CMK (cell line): Measurements from ENCODE around the gene BBC3.

Experiments
- DNase-seq: peaks from one replicate; pipeline ENCODE4 v3.0.0-alpha.2; 2010; ENCODE audit warnings: low read depth

BBC3 gene

DNA sequence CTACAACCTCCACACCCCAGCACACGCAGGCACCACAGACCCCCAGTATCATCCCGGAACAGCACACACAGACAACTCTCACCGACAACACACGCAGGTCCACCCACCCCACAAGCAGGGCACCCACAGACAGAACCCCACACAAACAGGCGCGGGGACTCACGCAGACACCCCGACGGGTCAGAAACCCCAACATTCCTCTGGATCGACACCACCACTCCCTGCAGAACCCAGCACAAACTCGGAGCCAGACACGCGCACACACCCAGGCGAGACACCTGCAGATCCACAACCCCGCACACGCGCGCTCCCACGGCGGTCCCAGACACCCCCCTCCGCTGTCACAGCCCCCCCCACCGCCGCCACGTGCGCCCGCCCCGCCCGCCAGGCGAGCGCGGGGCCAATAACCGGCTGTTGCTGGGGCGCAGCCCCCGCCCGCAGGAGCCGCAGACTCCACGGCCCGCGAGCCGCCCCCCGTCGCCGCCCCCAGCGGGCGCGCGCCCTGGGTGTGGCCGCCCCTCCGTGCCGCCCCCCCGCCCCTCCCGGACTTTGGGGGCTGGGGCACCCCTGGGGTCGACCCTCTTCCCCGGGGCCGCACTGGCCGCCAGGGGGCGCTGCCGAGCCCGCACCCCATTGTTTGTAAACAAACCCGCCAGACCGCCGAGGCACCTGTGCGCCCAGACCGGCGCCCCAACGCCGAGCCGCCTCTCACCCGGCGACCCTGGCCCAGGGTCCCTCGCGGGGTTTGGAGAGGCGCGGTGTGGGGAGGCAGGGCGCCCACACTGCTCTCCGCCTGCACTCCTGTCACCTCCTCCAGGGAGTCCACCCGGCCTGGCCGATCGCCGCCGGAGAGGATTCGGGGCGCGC lies 712 bp downstream of the BBC3 start:
- DNase-seq = peak; percentile 72

DNA sequence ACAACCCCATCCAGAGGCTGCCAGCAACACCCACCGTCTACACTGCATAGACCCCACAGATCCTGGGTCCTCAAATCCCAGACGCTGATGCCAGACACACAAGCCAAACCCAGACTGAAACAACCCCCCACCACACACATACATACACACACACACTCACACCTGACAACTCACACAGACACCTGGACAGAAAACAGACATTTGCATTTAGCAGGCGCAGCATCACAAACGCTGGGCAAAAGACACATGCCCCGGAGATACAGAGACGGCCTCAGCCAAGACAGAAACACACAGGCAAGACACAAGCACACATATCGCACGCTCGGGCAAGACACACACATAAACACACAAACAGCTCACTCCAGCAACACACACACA lies 1.3 kb downstream of the BBC3 start:
- no peak for DNase-seq

DNA sequence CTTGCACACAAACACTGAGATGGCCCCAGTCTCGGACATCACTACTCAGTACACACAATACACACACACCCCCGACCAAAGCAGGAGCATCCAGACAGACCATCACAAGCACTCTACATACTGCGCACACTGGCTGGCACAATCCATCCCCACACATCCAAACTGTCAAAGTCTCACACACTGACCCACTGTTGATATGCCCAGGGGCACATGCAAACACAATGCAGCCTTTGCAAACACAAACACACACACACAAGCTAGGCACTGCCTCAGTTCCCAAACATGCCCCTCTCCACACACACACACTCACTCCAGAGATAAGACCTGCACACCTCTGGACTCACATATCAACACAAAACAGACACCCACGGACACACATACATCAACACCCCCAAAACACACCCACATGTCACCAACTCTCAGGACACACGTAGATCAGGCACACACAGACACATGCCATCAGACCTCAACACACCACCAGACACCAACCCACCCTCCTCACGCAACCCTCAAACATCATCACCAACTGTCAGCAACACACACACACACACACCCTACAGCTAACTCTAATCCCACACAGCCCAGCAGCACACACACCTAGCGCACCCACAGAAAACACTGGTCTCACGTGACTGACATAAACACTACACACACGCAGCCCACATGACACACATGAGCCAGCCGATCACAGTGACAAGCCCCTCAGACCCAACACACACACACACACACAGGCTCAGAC lies 1.9 kb downstream of the BBC3 start:
- peak; percentile 61 for DNase-seq

DNA sequence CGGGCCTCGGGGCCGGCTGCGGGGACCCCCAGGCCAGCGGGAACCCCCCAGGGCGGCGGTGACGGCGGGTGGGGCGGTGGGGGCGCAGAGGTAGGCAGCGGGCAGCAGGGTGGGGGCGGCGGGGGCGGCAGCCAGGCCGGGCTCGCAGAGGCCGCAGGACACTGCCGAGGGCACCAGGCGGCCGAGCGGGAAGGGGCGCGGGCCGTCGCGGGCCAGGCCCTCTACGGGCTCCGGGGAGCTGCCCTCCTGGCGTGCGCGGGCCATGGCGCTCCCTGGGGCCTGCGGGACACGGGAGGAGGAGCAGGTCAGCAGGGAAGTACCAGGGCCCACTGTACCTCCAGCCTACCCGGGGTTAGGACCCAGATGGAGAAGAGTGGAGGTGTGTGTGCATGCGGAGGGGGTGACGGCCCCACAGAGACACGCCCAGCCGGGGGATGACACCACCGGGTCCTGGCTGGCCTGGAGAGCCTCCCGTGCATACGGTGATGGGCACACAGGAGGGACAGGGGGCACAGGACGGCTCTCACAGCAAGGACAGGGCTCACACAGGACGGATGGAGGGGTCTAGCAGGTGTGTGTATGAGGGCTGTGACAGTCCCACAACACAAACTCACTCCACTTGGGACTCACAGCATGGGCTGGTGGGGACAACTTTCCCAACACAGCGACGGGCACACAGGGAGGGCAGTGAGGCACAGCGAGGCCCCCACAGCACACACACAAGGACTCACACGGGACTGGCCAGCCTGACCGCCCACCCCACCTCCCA lies 2.6 kb downstream of the BBC3 start:
- peak; percentile 39 for DNase-seq

DNA sequence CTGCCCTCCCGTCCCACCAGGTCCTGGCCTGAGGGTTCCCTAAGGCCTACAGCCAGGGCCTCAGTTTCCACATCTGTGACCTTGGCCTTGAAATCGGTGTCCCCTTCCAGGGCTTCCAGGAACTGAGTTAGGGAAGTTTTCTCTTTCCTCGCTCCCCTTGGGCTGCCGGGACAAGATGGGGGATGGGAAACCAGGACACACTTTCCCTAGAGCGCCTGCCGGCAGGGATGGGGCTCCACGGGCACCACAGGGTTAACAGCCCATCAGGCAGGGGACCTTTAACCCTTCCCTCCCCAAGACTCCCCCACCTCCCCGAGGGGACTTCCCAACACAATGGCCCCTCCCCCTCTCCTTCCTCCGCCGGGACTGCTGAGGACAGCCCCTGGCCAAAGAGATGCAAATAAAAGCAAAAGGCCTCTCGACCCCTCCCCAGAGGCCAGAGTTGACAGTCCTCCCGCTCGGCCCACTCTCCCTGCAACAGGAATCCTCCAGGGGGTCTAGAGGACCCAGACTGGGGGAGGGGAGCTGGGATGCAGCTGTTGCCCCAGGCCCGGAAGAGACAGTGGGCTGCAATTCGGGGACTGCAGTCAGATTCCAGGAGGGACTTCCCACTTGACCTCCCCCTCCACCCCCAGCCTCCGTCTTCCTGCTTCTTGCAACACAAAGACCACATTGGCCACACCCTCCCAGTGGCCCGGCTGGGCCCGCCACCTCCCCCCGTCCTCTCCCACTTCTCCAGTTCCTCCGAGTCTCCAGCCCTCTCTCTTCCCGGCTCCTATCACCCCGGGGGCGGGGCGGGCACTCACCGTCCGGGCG lies 3.4 kb downstream of the BBC3 start:
- peak; percentile 97 for DNase-seq

DNA sequence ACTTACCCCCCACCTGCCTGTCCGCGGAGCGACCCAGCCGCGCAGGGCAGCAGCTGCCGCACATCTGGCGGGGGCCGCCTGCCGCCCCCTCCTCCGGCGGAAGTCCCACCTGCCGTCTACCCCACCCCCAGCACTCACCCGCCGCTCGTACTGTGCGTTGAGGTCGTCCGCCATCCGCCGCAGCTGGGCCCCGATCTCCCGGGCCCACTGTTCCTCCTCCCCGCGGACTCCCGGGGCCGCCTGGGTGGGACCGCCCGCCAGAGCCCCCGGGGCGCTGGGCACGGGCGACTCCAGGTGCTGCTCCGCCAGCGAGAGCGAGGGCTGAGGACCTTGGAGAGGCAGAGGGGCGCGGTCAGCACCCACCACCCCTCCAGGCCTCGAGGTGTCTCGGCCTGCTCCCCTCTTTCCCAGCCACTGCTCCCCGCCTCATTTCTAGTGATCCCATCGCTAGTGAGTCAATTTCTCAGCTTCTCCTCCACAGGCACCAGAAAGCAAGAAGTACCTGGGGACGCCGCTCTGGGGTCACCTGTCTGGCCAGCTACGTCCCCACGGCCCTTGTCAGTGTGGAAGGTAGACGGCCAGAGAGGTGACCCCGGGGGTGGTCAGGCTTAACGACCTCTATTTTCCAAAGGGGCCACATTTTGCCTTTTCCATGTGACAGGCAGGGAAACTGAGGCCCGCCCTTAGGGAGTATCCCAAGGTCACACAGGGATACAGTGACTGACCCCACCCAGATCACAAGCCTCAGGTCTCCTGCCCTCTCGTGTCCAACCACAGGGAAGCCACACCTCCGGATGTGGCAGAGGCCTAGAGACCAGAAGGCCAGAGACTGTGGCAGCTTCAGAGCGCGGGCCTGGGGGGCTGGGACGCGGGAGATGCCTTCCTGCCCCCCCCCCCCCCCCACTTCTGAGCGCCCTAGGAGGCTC lies 4.3 kb downstream of the BBC3 start:
- peak; percentile 96 for DNase-seq

DNA sequence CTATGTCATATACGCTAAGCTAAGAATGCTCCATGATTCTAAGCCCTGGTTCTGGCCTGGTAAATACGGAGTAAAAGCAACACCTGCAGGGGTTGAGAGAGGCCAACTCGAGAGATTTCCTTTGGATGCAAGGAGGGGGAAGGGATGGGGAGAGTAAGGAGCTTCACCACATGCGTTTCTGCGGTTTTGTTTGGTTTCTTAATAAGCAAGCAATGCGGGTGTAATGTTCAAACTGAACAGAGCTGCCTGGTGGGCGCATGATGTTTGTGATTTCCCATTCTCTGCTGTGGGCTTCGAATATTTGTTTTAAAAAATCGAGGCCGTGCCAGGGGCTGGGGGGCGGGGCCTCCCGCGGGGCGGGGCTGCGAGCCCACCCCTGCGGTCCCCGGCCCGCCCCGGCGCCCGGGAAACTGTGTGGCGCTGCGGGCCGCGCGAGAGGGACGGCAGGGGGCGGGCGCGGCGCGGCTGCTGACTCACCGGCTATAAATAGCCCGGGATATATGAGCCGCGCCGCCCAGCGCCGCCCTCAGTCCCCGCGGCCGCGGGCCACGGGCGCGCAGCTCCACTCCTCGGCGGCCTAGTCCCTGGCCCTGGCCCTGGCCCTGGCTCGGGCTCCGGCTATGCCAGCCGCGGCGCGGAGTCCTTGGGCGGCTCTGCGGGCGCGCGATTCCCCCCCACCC lies 5.1 kb downstream of the BBC3 start:
- peak; percentile 79 for DNase-seq

DNA sequence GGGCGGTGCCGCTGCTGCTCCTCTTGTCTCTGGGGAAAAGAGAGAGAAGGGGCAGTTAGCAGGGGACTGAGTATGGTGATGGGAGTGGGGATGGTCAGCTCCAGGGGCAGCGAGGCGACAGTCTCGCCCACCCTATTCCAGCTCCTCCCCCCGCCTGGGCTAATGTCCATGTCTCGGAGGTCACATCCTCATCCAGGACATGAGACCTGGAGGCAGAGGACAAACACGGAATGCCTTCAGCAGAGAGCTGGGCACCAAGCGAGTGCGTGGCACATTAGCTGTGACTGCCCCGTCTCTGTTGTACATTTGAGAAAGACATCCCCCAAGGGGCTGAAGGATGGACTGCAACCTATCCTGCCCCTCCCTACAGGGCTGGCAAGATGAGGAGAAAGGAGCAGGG lies 9.1 kb downstream of the BBC3 start:
- no peak for DNase-seq

DNA sequence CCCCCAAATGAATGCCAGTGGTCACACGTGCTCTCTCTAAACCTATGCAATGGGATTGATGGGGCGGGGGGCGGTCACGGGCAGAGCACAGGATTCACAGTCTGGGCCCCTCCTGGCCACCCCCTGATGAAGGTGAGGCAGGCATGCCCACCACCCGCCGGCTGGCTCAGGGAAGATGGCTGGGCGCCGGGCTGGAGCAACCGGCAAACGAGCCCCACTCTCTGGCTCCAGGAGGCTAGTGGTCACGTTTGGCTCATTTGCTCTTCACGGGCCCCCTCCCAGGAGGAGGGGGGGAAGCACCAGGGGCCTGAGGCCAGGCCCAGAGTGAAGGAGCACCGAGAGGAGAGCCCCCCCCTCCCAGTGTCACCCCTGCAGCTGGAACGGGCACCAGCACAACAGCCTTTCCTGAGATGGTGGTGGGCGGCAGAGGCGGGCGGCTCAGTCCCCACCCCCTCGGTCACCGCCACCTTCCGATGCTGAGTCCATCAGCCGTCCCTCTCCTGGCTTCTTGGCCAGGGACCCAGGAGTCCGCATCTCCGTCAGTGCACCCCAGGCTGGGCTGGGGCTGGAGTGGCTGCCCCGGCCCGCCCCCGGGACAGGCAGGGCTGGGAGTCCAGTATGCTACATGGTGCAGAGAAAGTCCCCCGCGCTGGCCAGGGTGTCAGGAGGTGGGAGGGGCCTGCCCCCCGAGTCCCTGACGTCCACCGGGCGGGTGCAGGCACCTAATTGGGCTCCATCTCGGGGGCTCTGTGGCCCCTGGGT lies 9.7 kb downstream of the BBC3 start:
- DNase-seq = no peak

DNA sequence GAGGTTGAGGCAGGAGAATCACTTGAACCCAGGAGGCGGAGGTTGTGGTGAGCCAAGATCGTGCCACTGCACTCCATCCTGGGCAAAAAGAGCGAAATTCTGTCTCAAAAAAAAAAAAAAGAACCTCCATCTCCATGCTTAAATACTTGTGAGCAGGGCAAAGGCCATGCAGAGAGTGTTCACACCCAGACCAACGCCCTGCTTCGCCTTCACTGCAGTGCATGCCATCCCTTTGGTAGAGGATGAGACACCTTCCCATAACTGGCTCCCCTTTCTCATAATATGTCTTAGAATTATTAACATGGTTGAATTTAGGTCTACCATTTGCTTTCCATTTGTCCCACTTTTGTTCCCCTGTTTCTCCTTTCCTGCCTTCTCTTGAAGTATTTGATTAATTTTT lies 15.4 kb downstream of the BBC3 start:
- no peak for DNase-seq

DNA sequence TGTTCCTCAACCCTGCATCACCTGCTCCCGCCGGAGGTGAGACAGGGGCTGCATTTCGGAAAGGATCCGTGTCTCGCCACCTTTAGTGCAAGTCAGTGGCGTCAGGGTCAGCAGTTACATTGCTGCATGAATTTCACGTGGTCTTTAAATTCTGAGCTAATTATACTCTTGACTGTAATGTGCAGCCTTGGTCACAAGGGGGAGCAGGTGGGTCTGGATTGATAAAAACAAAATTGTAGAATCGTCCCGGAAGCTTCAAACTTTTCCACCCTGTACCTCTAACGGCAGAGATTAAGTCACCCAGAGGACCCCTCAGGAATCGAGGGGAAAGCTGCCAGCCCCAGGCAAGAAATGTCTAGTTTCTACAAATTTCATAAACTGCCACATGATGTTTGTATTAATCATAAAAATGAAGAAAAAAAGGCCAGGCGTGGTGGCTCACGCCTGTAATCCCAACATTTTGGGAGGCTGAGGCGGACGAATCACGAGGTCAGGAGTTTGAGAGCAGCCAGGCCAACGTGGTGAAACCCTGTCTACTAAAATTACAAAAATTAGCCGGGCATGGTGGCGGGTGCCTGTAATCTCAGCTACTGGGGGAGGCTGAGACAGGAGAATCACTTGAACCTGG lies 20.2 kb downstream of the BBC3 start:
- DNase-seq = peak; percentile 31

DNA sequence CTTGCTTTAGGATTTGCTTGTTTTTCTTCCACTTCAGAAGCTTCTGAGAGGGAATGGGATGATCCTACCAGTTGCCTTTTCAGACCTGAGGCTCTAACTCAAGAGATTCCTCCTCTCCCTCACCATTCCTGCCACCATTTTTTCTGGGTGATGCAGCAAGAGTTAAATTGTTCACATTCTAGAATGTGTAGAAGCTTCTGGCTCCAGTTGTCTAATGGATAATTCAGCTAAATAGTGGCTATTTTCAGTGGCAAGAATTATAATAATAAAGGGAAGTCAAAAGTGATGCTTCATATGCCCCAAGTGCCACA lies 20.9 kb downstream of the BBC3 start:
- no peak for DNase-seq

DNA sequence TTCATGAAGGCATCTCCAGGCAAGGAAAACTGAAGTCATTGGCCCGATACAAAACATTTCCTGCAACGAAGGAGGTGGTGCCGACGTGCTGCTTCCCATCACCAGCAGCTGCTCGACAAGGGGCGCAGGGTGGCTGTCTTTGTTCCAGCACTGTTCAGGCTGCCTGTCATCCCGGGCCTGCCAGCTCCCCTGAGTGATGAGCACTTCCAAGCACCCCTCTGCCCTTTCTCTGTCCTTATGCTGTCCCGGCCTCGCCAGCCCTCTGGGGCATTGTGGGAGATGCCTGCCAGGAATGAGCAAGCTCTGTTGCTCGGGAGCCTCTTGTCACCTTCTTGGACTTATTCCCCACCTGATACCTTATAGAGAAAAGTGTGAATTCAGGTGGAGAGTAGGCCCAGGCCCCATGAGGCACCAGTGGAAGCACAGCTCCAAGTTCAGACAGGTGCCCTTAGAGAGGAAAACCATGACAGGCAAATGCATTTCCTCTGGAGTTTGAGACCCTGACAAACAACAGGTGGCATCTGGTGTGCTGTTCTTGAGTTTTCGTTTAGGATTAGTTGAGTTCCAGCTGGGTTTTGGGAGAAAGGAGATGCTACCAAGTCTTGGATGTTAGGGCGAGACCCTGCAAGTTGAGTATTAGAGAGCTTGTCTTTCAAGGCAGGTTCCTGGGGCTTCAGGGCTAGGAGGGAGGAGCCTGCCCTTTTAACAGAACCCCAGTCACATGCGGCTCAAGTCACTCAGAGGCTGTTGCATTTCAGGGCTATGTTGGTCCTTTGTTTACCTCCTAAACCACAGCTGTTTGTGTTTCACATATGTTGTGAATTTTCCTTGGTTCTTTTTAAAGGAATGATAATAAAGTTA lies 21.4 kb downstream of the BBC3 start:
- no peak for DNase-seq

DNA sequence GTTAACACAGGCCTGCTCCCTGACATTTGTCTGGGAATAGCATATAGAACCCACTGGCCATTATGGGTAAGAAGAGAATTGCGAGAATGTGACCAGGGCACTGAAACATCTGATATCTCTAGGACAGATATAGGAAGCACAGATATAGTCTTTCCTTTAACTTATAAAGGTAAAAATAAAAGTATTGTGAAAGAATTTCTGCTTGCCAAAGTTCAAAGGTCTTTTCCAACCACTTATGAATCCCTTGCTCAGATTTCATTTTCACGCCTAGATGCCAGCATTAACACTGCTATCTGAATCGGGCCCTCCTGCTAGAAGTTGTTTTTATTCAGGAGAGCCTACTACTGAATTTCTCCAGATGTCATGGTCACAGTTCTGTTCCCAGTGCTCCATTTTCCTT lies 27.7 kb downstream of the BBC3 start:
- DNase-seq = no peak

DNA sequence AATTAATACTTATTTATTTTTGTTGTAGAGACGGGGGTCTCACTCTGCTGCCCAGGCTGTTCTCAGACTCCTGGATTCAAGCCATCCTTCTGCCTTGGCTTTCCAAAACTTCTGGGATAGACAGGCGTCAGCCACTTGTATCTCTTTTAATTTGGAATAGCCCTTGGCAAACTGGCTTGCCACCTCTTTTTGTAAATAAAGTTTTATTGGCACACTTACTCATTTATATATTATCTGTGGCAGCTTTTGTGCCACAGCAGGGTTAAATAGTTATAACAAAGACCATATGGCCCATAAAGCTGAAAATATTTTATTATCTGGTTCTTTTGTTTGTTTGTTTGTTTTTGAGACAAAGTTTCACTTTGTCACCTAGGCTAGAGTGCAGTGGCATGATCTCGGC lies 30.5 kb downstream of the BBC3 start:
- no peak for DNase-seq

DNA sequence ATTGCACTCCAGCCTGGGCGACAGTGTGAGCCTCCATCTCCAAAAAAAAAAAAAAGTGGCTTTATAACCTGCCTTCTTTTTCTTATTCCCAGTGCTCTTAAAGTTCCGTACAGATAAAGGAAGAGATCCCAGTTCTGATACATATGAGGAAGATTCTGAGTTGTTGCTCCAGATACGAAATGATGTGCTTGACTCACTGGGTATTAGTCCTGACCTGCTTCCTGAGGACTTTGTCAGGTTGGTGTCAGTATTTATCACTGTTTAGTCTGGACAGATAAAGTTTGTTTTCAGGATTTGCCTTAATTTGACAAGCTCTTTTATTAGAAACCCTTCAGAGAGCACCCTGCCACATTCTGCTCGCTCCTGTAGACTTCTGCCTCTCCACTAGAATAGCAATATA lies 33.9 kb downstream of the BBC3 start:
- no peak for DNase-seq

DNA sequence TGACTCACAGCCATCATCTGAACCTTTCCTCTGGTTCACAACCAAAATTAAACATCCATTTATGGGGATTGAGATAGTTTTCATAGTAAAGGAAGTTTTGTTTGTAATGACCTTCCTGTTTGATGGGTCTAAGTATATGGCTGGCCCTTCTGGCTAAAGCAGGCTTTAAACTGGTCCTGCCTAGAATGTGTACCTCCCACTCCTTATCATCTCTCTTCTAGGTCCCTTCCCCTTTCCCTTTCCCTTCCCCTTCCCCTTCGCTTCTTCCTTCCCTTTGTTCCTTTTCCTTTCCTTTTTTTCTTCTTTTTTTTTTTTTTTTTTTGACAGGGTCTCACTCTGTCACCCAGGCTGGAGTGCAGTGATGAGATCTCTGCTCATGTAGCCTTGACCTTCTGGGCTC lies 35.6 kb downstream of the BBC3 start:
- DNase-seq = no peak

DNA sequence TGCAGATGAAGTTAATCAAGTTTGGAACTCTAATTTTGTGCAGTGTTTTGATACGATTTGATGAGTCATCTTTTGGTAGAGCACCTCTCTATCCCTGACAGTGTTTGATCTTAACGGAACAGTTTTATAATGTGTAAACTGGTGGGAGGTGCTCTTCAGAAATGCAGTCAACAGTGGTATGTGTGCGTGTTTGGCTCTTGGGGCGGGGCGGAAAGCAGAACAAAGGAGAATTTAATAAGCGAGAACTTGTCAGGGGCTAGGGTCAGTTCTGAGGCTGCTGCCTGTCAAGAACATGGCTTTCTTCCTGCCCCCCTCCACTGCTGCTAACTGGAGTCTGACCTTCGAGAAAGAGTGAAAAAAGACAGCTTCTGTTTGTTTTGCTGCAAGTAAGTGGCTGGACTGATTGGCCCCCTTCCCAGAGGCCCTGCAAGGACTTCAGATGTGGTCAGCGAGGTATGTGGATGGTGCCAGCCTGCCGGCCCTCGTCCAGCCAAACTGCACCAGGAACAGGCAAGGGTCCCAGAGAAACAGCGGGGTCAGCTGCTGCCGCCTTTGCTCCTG lies 40.8 kb downstream of the BBC3 start:
- DNase-seq = no peak
